Measurements from ENCODE around the gene LRP1-AS. TPM values are rescaled to one million over a fixed set of nuclear protein-coding genes. Genes with fewer than 3 reads are reported as not detected.
A peak's percentile ranks its signal among the peaks of the same experiment; 100 is the strongest.

Gene LRP1-AS
- total RNA-seq, 1 experiment from 2014 or later, result not detected

GRCh38 chr12:57109207-57110103 is 38.0 kb downstream of the LRP1-AS start:
- Histone ChIP-seq H3K27me3 (ENCODE audit: low read length) (no peaks in the 10 kb centered on the region), H3K9me3 (ENCODE audit: low read length) (no peaks in the 10 kb centered on the region), H3K4me3 (ENCODE audit: low read length) (peak overlapping the region; percentile 69; the same call in 1 of the 2 replicates), H4K20me1 (ENCODE audit: low read length) (no peaks in the 10 kb centered on the region), H3K9me2 (replicated peaks; ENCODE audit: low read length) (no peaks in the 10 kb centered on the region), H3K36me3 (ENCODE audit: low read depth, low read length) (no peaks in the 10 kb centered on the region), H2AFZ (ENCODE audit: low read length) (peak overlapping the region; percentile 74; the same call in 1 of the 2 replicates), H3K27ac (ENCODE audit: low read length) (no peak overlapping the region), H3F3A (ENCODE audit: low read length, unreplicated experiment) (no peaks in the 10 kb centered on the region), H3K4me1 (ENCODE audit: insufficient read depth, low read length) (peaks cover 32% of the 10 kb centered on the region), H3K9ac (ENCODE audit: low read length) (no peak overlapping the region), H3K79me2 (ENCODE audit: low read length) (no peaks in the 10 kb centered on the region), H3K4me2 (ENCODE audit: low read length) (peak overlapping the region; percentile 95)
- intact Hi-C loops (cut with micrococcal nuclease), result no loop called here
- ChIA-PET POLR2A (ENCODE audit: unreplicated experiment) (no interaction called here), CTCF (no interaction called here)
- TF ChIP-seq, protein P1, sequence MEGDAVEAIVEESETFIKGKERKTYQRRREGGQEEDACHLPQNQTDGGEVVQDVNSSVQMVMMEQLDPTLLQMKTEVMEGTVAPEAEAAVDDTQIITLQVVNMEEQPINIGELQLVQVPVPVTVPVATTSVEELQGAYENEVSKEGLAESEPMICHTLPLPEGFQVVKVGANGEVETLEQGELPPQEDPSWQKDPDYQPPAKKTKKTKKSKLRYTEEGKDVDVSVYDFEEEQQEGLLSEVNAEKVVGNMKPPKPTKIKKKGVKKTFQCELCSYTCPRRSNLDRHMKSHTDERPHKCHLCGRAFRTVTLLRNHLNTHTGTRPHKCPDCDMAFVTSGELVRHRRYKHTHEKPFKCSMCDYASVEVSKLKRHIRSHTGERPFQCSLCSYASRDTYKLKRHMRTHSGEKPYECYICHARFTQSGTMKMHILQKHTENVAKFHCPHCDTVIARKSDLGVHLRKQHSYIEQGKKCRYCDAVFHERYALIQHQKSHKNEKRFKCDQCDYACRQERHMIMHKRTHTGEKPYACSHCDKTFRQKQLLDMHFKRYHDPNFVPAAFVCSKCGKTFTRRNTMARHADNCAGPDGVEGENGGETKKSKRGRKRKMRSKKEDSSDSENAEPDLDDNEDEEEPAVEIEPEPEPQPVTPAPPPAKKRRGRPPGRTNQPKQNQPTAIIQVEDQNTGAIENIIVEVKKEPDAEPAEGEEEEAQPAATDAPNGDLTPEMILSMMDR (conservative IDR thresholded peaks at IDR 0.05; ENCODE audit: low read depth, low read length), result no peak
- TF ChIP-seq EZH2 (IDR thresholded peaks at IDR 0.05; ENCODE audit: low read length, unreplicated experiment) (no peak), EZH2phosphoT487 (IDR thresholded peaks at IDR 0.05; ENCODE audit: borderline replicate concordance, low read length) (no peak)
- DNase-seq (no peak), ATAC-seq (no peak)
- BruUV-seq (replicated peaks), result no TSS peak

GRCh38 chr12:57107456-57108155 is 39.8 kb downstream of the LRP1-AS start:
- no peaks in the 10 kb centered on the region for H3K9me2 ChIP-seq (replicated peaks; ENCODE audit: low read length)
- H3K4me2 ChIP-seq (ENCODE audit: low read length), result no peak overlapping the region
- CTCF ChIA-PET, result no interaction called here
- no peaks in the 10 kb centered on the region for H3K27me3 ChIP-seq (ENCODE audit: low read length)
- POLR2A ChIA-PET (ENCODE audit: unreplicated experiment), result no interaction called here
- H3K4me1 ChIP-seq (ENCODE audit: insufficient read depth, low read length), result peaks cover 27% of the 10 kb centered on the region
- DNase-seq (no peak), ATAC-seq (no peak)
- H4K20me1 ChIP-seq (ENCODE audit: low read length), result no peaks in the 10 kb centered on the region
- intact Hi-C loops (cut with micrococcal nuclease), result no loop called here
- no peaks in the 10 kb centered on the region for H3F3A ChIP-seq (ENCODE audit: low read length, unreplicated experiment)
- no peak overlapping the region for H2AFZ ChIP-seq (ENCODE audit: low read length)
- H3K36me3 ChIP-seq (ENCODE audit: low read depth, low read length), result no peaks in the 10 kb centered on the region
- no peaks in the 10 kb centered on the region for H3K79me2 ChIP-seq (ENCODE audit: low read length)
- no peak overlapping the region for H3K4me3 ChIP-seq (ENCODE audit: low read length)
- TF ChIP-seq, protein P1 (conservative IDR thresholded peaks at IDR 0.05; ENCODE audit: low read depth, low read length), result no peak
- TF ChIP-seq EZH2 (IDR thresholded peaks at IDR 0.05; ENCODE audit: low read length, unreplicated experiment), result no peak
- no peak for TF ChIP-seq EZH2phosphoT487 (IDR thresholded peaks at IDR 0.05; ENCODE audit: borderline replicate concordance, low read length)
- H3K27ac ChIP-seq (ENCODE audit: low read length), result no peak overlapping the region
- BruUV-seq (replicated peaks), result no TSS peak
- H3K9me3 ChIP-seq (ENCODE audit: low read length), result no peaks in the 10 kb centered on the region
- H3K9ac ChIP-seq (ENCODE audit: low read length), result no peak overlapping the region
